ENCODE data around the gene CDC42BPB.

Gene CDC42BPB

DNA sequence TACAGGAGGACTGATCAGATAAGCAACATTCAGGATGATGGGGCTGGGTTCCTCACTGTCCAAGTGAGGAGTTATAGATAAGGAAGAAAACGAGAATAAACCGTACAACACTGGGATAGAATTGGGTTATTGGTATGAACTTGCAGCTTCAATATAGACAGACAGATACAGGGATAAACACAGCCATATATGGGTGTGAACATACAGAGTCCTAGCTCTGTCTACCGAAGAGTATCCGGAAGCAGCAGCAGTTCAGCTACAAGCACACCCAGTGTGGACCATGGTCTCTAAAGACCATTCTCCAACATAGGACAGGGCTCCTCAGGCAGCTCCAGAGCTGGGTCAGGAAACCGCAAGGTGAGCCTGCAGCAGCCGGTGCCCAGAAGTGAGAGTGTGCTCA is 40.8 kb downstream of the CDC42BPB start:
- no peak overlapping the region for H3K4me2 ChIP-seq (ENCODE audit: low read depth, low read length, poor library complexity, severe bottlenecking)
- H2AFZ ChIP-seq (ENCODE audit: low read depth, low read length, severe bottlenecking): no peak overlapping the region
- H3K9me2 ChIP-seq (replicated peaks; ENCODE audit: insufficient read depth, low read length): no peaks in the 10 kb centered on the region
- H3K79me2 ChIP-seq (ENCODE audit: insufficient read depth, low read length): no peaks in the 10 kb centered on the region
- TF ChIP-seq, protein P1, sequence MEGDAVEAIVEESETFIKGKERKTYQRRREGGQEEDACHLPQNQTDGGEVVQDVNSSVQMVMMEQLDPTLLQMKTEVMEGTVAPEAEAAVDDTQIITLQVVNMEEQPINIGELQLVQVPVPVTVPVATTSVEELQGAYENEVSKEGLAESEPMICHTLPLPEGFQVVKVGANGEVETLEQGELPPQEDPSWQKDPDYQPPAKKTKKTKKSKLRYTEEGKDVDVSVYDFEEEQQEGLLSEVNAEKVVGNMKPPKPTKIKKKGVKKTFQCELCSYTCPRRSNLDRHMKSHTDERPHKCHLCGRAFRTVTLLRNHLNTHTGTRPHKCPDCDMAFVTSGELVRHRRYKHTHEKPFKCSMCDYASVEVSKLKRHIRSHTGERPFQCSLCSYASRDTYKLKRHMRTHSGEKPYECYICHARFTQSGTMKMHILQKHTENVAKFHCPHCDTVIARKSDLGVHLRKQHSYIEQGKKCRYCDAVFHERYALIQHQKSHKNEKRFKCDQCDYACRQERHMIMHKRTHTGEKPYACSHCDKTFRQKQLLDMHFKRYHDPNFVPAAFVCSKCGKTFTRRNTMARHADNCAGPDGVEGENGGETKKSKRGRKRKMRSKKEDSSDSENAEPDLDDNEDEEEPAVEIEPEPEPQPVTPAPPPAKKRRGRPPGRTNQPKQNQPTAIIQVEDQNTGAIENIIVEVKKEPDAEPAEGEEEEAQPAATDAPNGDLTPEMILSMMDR (IDR thresholded peaks at IDR 0.05; ENCODE audit: insufficient read depth, low read length, poor library complexity, severe bottlenecking): no peak
- TF ChIP-seq EZH2phosphoT487 (conservative IDR thresholded peaks at IDR 0.05; ENCODE audit: low read length): no peak
- H4K20me1 ChIP-seq (ENCODE audit: low read depth, low read length): no peaks in the 10 kb centered on the region
- no peak overlapping the region for H3K4me3 ChIP-seq (ENCODE audit: insufficient read depth, low read length, poor library complexity, severe bottlenecking)
- no peaks in the 10 kb centered on the region for H3K36me3 ChIP-seq (ENCODE audit: low read length)
- H3K27me3 ChIP-seq (ENCODE audit: low read length): no peaks in the 10 kb centered on the region
- H3K9me3 ChIP-seq (ENCODE audit: insufficient read depth, low read length): no peaks in the 10 kb centered on the region
- no peaks in the 10 kb centered on the region for H3F3A ChIP-seq (ENCODE audit: insufficient read depth)
- no peak overlapping the region for H3K27ac ChIP-seq (ENCODE audit: low read depth, low read length)
- H3K9ac ChIP-seq (ENCODE audit: low read length): no peak overlapping the region

DNA sequence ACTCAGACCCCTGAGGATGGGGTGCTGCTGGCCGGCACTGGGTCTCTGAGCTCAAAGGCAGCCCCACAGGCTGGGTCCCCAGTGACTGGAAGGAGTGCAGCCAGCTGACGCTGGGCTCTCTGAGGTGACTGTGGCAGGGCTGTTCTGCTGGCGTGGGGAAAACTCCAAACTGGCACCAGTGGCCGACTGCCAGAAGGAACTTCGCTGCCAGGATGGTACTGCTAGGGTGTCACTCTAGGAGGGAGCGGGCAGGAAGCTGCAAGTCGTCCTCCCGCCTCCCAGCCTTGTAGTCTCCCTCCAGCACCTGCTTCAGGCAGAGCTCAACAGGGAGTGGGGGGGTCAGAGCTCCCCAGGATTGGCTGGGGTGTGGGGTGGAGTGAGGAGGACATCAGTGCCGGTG is 41.3 kb downstream of the CDC42BPB start:
- Histone ChIP-seq H3K9me2 (replicated peaks; ENCODE audit: insufficient read depth, low read length) (no peaks in the 10 kb centered on the region), H4K20me1 (ENCODE audit: low read depth, low read length) (no peaks in the 10 kb centered on the region), H3K4me2 (ENCODE audit: low read depth, low read length, poor library complexity, severe bottlenecking) (no peak overlapping the region), H2AFZ (ENCODE audit: low read depth, low read length, severe bottlenecking) (no peak overlapping the region), H3K4me3 (ENCODE audit: insufficient read depth, low read length, poor library complexity, severe bottlenecking) (no peak overlapping the region), H3K9ac (ENCODE audit: low read length) (no peak overlapping the region), H3K27ac (ENCODE audit: low read depth, low read length) (no peak overlapping the region), H3K27me3 (ENCODE audit: low read length) (no peaks in the 10 kb centered on the region), H3F3A (ENCODE audit: insufficient read depth) (no peaks in the 10 kb centered on the region), H3K79me2 (ENCODE audit: insufficient read depth, low read length) (no peaks in the 10 kb centered on the region), H3K36me3 (ENCODE audit: low read length) (no peaks in the 10 kb centered on the region), H3K9me3 (ENCODE audit: insufficient read depth, low read length) (no peaks in the 10 kb centered on the region)
- TF ChIP-seq EZH2phosphoT487 (conservative IDR thresholded peaks at IDR 0.05; ENCODE audit: low read length): no peak
- TF ChIP-seq, protein P1 (IDR thresholded peaks at IDR 0.05; ENCODE audit: insufficient read depth, low read length, poor library complexity, severe bottlenecking): no peak

DNA sequence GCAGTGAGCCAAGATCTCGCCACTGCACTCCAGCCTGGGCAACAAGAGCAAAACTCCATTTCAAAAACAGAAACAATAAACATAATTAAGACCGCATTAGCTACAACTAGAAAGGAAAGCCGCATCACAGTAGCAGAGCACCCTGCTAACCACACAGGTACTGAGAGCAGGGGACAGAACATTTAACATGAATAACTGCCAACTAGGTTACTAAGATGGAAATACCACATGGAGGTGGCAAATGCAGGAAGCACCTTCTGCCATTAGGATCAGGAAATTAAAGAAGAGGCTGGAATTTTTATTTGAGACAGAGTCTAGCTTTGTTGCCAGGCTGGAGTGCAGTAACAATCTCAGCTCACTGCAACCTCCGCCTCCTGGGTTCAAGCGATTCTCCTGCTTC is 41.9 kb downstream of the CDC42BPB start:
- H3K4me2 ChIP-seq (ENCODE audit: low read depth, low read length, poor library complexity, severe bottlenecking): no peak overlapping the region
- H3K79me2 ChIP-seq (ENCODE audit: insufficient read depth, low read length): no peaks in the 10 kb centered on the region
- no peak overlapping the region for H3K27ac ChIP-seq (ENCODE audit: low read depth, low read length)

More for the DNA sequence above, 41.9 kb downstream of the CDC42BPB start:
- H2AFZ ChIP-seq (ENCODE audit: low read depth, low read length, severe bottlenecking): no peak overlapping the region
- H4K20me1 ChIP-seq (ENCODE audit: low read depth, low read length): no peaks in the 10 kb centered on the region
- H3K27me3 ChIP-seq (ENCODE audit: low read length): no peaks in the 10 kb centered on the region
- no peak overlapping the region for H3K9ac ChIP-seq (ENCODE audit: low read length)
- H3K9me3 ChIP-seq (ENCODE audit: insufficient read depth, low read length): no peaks in the 10 kb centered on the region
- no peaks in the 10 kb centered on the region for H3K9me2 ChIP-seq (replicated peaks; ENCODE audit: insufficient read depth, low read length)
- H3F3A ChIP-seq (ENCODE audit: insufficient read depth): no peaks in the 10 kb centered on the region
- H3K4me3 ChIP-seq (ENCODE audit: insufficient read depth, low read length, poor library complexity, severe bottlenecking): no peak overlapping the region
- TF ChIP-seq EZH2phosphoT487 (conservative IDR thresholded peaks at IDR 0.05; ENCODE audit: low read length): no peak
- TF ChIP-seq, protein P1 (IDR thresholded peaks at IDR 0.05; ENCODE audit: insufficient read depth, low read length, poor library complexity, severe bottlenecking): no peak
- H3K36me3 ChIP-seq (ENCODE audit: low read length): no peaks in the 10 kb centered on the region

Measured in SU-DHL-6 (cell line).